ENCODE data around the gene ABLIM2.

Gene ABLIM2

DNA sequence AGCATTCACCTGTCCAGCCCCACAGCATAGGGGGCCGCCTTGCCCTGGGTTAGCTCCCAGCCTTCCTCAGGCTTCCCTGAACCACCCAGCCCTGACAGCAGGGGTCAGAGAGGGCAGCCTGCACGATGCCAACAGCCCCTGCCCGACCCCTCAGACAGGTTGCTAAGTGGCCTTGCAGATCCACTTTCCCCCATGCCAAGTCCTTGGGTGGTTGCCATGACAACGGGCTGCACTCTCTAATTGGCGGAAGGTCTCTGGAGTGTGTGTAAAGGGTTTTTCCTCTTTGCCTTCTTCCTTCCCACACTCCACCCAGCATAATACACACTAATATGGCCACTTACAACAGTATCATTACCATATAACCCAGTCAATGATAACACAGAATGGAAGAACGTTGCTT is 119.3 kb downstream of the ABLIM2 start:
- peak in 1 of 2 experiments; percentile 64 for DNase-seq

DNA sequence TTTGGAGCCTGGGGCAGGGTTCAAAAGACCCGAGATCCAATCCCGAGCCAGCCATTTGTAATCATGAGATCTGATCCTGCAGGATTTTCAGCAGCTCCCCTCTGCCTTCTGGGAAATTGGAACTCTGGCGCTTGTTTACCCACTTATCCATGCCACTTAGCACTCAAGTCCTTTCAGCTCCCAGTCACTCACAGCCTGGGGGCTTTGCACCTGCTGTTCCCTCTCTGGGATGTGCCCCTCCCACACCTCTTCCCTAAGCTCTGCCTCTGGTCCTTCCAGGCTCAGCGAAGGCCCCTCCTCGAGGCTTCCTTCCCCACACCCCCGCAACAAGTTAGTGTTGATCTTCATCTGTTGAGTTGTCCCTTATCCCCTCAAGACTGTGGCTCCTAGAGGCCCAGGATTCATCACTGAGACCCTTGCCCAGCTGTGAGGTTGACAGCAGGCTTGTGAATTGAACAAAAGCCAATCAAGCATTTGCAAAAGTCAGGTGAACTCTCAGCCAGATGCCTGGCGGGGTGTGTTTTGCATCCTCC is 119.8 kb downstream of the ABLIM2 start:
- DNase-seq, result peak; percentile 63 to 73

DNA sequence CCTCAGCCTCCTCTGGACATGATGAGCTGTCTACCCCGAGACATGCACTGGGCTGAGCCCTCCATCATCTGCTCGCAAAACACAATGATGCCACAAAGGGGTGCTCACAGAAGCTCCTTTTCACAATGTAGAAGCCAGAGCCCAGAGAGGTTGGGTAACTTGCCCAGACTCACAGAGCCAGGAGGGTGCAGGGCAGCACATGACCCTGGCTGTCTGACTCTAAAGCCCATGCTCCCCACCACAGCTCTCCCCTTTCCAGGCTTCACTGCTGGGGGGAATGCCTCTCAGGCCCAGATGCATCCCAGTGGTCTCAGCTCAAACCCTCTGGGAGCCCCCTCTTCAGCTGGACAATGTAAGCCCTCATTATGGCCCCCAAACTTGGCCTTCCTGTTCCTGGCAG is 120.5 kb downstream of the ABLIM2 start:
- no peak for DNase-seq

DNA sequence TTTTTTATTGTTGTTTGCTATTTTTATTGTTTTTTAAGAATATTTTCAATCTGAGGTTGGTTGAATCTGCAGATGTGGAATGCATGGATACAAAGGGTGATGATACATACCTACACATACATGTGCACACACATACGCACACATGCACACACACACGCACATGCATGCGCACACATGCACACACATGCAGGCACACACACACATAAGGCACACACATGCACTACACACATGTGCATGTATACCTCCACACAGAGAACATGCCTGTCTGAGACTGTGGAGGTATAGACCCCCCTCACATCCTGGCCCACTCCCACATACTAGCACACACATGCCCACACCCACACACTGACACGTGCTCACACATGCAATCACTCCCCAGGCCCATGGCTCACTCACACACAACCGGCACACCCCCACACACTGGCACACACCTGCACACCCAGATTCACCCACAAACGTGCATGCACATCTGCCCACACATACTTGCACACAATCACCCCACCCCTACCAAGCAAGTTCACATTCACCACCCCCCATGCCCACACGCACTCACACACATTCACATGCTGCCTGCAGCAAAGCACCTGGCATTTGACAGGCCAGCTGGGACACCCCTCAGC is 121.4 kb downstream of the ABLIM2 start:
- no peak for DNase-seq

DNA sequence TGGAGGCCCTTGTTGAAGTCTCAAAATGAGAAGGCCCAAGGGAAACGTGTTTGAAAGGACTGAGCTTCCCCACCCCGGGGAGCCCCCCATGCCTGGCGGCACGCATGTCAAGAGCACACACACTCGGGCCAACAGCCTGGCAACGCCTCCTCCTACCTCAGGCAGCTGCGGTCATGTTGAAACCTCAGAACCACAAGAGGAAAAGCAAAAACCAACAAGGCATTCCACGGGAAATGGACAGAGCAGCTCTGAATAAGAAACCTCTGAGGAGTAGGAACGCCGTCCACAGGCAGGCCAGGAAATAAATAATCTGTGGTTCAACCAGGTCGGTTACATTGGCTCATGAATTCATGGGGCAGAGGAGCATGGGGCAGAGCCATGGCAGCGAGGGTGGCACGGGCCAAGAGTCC is 123.2 kb downstream of the ABLIM2 start:
- no peak for DNase-seq

DNA sequence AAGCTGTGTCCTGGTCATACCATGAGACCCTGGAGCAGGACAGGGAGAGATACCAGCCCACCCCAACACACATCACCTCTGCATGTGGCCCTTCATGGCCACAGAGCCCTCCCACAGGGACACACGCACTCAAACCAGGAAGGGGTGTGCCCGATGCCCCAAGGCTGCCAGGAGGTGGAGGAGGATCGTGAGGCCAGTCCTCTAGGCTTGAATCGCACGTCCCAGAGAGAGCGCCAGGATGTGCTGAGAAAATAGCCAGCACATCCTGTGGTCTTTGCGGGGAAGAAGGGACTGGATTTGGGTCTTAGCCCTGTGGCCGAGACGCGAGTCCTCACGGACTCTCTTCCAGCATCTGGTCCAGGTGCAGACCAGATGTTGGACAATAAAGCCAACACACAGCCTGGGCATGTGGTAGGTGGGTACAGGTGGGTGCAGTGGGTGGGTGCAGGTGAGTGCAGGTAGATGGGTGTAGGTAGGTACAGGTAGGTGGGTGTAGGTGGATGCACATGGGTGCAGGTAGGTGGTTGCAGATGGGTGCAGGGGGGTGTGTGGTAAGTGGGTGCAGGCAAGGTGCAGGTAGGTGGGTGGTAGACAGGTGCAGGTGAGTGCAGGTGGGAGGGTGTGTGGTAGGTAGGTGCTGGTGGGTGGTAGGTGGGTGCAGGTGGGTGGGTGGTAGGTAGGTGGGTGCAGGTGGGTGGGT is 124.6 kb downstream of the ABLIM2 start:
- DNase-seq, result no peak

DNA sequence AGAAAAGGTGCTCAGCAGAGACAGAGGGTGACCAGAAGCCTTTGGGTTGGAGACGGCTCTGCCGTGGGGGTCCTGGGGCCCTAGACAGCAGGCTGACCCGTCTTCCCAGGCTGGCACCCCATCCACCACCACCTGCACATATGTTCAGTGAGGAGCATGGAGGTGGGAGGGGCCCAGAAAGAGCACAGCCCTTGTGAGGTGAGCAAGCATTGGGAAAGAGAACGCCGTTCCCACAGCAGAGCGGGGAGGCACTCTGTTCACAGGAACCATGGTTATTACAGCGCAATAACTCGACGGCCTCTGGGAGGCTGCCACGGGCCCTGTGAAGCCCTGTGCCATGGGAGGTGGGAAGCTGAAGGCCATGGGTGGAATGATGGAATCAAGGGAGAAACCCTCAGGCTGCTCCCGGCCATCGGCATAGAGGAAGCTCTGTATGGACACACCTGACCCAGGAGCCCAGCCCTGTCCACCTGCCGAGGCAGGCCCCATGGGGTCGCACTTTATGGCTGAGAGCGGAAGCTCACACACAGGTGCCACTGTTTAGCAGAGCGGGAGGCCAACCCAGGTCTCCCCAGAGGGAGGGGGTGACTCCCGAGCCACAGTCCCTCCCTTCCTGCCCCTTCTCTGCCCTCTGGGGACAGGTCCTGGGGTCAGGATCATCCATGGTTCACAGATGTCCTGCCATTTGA is 125.4 kb downstream of the ABLIM2 start:
- DNase-seq, result no peak

DNA sequence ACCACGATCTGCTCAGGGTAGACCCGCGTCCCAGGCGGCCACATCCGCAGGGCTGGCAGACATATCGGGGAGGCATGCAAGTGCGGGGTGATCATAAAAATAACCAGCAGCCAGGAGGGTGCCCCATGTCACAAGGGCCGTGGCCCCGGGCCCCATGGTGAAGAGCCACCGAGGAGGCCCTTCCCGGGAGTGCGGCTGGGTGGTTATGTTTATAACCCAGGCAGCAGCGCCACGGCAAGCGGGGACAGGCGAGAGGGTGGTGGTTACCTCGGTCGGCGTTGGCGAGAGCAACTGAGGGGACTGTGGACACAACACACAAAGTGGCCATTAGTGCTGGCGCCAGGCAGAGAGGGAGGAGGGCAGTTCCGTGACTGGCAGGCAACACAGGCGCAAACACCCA is 126.2 kb downstream of the ABLIM2 start:
- no peak for DNase-seq

DNA sequence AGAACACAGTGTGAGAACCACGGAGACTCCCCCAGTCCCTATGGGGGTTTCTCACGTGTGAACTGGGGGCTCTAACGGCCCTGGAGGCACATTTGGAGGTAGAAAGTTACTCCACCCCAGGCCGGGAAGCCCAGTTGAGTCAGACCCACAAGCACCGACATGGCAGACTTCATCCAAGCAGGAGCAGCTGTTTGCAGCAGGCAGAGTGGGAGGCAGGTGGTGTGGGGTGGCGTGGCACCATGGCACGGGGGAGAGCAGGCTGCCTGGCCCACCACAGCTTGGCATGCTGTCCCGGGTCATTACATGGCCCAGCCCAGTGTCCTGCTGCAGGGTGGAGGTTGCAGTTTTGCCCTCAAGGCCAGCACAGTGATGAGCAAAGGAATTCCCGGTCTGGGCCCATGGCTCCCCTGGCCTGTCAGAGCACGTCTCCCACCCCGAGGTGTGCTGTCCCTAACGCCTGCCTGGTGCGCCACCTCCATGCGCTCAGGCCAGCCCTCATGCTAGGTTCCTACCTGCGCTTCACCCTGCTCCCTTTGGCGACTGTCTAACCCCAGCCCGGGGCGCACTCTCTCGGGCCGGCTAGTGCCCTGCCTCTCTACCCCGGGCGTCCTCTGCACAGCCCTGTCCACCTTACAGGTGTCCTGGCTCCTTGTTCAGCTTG is 128.4 kb downstream of the ABLIM2 start:
- DNase-seq, result no peak

DNA sequence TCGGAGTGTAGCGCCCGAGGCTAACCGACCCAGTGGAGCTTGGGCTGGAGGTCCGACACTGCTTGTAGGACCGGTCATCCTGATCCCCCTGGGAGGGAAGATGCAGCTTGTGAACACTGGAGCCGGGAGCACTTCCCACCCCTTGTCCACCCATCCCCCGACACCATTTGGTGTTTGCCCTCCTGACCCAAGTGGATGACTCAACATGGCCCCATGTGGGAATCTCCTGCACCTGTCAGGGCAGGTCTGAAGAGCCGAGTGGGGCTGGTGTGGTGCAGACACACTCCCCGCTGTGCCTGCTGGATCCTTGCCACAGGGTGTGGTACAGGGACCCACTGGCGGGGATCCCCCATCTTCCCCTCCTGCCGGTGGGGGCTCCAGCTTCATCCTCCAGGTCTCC is 128.9 kb downstream of the ABLIM2 start:
- no peak for DNase-seq

DNA sequence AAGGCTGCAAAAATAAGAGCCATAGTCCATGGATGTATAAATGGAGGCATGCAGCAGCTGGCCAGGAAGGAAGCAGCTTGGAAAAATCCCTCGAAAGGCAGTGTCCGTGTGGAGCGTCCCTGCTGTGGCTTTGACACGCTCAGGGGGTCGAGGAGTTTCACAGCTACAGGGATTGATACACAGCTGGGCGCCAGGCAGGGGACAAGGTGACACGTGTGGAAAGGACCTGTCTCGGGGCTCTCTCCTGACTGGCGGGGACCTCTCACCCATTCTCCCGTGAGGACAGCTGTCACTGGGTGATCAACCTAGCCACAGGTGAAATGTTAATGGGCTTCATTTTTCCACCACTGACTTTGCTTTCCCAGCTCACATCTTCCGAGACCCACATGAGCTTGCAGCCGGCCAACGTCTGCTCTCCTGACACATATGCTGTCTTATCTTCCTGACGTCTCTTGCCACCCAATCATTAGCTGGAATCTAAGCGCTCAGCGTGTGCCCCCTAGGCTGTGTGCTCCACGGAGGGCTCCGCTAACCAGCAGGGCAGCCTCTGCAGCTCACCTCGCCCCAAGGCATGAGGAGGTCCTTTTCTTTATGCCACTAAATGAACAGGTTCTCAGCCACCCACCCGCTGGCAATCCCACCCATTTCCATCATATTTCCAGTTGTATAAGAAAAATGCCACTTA is 129.6 kb downstream of the ABLIM2 start:
- DNase-seq, result no peak

DNA sequence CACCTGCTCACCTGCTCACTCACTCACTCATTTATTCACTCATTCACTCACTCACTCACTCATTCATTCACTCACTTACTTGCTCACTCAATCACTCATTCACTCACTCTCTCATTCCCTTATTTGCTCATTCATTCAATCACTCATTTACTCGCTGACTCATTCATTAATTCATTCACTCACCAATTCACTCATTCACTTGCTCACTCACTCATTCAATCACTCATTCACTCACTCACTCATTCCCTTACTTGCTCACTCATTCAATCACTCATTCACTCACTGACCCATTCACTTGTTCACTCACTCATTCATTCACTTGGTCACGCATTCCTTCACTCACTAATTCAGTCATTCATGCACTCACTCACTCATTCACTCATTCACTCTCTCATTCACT is 130.2 kb downstream of the ABLIM2 start:
- no peak for DNase-seq

DNA sequence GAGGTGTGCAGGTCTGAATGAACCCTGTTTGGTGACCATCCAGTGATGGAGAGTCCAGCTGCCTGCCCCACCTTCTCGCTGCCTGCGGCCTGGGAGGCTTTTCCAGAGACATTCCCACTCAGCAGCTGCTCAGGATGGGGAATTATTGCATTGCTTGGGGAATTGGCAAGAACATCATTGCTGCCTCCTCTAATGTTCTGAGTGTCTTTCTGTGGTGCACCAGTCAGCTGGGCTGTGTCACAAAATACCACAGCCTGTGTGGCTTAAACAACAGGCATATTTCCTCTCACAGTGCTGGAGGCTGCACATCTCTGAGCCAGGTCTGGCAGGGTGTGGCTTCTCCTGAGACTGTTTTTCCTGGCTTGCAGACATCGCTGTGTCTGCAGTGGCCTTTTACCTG is 132.2 kb downstream of the ABLIM2 start:
- no peak for DNase-seq

DNA sequence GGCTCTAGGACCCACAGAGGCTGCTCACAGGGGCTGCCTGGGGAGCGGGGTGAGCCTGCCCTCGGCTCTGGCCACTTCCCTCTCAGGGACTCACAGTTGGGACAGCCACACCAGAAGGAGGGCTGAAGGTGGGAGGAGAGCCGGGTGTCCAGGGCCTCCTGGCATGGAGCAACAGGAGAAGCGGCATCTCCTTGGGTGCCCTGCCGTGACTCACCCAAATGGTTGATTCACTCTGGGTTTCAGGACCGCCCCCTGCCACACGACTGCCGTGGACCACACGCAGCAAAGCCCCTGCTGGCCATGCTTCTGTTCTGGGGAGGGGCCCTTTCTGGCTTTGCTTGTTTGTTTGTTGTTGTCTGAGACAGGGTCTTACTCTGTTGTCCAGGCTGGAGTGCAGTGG is 132.9 kb downstream of the ABLIM2 start:
- no peak for DNase-seq

DNA sequence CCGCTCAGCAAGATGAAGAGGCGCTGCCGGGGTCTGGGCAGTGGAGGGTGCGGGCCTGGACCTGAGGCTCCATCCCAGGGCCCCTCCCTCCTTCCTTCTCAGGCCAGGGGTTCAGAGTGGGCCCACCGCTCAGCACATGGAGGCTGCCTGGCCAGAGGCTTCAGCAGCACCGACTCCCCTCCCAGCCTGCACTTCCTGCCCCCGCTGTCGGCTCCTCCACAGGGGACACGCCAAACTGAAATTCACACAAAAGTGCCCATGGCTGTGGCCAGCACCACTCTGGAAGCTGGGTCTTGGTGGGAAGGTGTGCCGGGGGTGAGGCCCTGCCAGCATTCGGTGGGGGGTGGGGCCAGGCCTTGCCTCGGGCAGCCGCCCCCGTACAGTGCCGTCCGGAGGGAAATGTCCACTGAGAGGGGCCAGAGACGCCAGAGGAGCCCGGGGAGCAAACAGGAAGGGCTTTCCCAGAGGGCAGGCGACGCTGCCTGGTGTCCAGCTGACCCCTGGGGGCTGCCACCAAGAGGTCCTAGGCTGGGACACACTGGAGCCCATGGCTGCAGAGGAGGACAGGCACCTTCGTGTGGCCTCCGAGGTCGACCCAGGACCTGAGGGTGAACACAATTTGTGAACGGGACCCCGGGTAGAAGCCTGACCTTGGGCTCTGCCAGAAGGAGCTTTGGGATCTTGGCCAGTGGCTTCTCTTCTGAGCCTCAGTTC is 134.4 kb downstream of the ABLIM2 start:
- DNase-seq, result no peak

DNA sequence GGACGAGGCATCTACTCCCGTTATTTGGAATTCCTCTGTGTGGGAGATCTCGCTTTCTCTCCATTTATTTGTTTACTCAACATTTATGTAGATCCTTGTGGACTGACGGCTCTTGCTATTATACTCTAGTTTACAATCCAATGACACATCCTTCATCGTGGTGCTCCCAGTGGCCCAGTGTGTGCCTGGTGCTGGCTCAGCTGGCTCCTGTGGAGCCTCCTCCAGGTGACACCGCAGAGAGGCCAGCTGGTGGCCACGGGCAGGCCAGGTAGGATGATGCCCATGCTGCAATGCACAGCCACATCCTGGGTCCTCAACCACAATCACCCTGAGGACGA is 134.9 kb downstream of the ABLIM2 start:
- no peak for DNase-seq

DNA sequence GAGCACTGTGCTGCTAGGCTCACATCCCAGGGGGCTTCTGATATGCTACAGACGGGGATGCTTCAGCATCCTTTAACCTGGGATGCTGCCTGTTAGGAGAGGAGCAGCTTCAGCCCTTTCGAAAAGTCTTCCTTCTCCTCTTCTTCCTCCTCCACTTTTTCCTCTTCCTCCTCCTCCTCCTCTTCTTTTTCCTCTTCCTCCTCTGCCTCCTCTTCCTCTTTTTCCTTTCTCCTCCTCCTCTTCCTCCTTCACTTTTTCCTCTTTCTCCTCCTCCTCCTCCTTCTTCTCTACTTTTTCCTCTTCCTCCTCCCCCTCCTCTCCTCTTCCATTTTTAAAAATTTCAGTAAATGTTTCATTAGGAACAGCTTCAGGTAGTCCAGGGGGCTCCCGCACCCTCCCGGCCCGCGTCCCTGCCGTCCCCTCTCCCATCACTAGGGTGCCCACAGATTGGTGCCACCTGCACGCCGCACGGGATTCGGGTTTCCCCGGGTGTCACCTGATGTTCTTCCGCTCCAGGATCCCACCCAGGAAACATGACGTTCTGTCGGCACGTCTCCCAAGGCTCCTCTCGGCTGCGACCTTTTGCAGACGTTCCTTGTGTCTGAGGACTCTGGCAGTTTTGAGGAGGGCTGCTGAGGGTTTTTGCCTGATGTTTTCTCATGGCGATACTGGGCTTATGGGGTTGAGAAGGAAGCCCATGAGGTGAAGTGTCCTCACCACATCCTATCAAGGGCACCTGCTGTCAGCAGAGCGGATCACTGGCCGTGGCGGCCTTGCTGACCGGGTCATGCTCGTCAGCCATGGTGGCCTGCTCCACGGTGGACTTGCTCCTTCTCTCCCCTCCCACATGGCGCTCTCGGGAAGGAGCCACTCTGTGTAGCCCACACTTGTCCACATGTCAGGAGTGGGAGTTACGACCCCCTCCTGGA is 135.6 kb downstream of the ABLIM2 start:
- DNase-seq, result no peak

DNA sequence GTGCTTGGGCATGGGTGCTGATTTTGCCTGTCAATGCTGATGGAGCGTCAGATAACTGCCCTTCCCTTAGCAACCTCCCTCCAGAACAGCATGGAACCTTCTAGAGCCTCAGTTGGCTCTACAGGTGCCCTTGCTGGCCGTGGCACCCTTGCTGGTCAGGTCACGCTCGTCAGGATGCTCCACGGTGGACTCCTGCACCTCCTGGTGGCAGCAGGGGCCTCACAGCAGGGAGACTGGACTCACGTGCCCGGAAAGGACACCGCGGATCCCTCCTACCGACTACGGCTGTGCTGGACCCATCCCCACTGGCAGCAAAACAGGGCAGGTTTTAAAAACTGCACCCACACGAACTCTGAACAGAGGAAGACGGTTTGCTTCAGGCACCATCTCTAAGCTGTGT is 136.8 kb downstream of the ABLIM2 start:
- no peak for DNase-seq

DNA sequence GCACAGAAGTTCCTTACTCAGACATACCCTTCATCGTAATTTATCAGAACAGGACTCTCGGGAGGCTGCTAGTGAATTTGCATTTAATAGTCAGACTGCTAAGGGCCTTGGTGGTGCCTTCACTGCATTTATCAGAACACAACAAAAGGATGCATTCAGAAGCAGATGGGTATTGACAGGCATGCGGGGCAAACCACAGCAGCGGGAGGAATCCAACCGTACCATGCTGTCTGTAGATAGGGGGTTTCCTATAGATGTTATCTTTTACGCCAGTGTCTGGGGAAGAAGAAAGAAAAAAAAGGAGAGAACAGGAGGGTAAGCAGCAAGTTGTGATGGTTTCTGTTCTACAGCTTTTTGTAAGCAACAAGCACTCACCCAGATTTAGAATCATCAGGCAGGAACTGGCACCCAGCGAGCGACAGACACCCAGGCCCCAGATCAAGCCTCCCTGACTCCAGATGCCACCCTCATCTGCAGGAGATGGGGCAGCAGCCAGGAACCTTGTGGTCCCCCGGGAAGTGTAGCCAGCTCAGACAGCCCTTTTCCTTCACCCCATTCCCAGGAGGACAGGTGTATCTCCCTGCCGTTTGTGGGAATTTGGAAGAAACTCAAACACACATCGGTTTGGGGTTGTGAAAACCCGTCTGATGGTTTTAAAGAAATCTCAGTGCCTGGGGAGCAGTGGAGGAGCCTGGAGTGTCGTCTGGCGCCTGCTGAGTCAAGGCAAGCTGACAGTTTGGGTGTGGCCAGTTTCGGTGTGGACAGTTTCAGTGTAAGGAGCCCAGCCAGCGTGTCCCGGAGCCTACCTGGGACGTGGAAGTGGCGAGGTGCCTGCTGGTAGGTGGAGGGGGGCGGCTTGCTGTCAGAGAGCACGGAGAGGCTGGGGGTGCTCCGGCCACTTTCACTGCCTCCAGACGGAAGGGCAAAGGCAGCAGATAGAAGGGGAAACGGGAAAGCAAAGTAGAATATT is 138.9 kb downstream of the ABLIM2 start:
- DNase-seq, result peak; percentile 90 to 96

DNA sequence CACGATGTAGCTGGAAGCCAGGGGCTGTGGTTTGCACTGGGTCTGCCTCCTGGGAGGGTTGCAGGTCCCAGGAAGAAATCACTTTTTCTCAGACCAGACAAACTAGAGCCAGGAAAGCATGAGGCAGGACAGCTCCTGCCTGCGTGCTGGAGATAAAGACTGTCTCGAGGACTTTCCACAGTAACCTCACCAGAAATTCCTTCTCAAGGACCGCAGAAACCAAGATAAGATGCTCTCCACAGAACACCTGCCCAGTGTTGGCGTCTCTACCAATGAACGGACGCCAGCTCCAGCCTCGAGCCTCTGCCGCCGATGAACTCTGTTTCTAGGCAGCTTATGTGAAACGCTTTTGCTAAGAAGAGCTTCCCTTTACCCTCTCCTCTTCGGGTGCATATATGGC is 142.1 kb downstream of the ABLIM2 start:
- no peak for DNase-seq

All from NCI-H526 (cell line).